NCI-H1048 (cell line): ENCODE measurements around the gene ZNF71.
"Not testable (repeated sequence)": the region's sequence is repeated elsewhere in the genome, so short reads cannot be mapped to it uniquely, and the experiment has no call there.

Experiments
- DNase-seq: peaks from one replicate; lab custom pipeline; 2025; lab: John Stamatoyannopoulos, UW

The ZNF71 gene

GRCh38 chr19:56623006-56623405, 27.9 kb downstream of the ZNF71 start:
- DNase-seq, result no peak

GRCh38 chr19:56625708-56626107, 30.6 kb downstream of the ZNF71 start:
- DNase-seq, result no peak

- DNase-seq, result no peak
Observed at GRCh38 chr19:56633021-56633420, 37.9 kb downstream of the ZNF71 start.

GRCh38 chr19:56637976-56638555, 43.0 kb downstream of the ZNF71 start:
- DNase-seq, result peak; percentile 73

GRCh38 chr19:56639217-56639616, 44.1 kb downstream of the ZNF71 start:
- no peak for DNase-seq

- no peak for DNase-seq
Observed at GRCh38 chr19:56642711-56643459, 47.8 kb downstream of the ZNF71 start, which contains the start of gene SMIM17. TSS of gene SMIM17 (plus strand) at chr19:56643159. CDS start at chr19:56645668, 2,509 bp downstream.

GRCh38 chr19:56643460-56643955, 48.4 kb downstream of the ZNF71 start:
- DNase-seq, result no peak

- no peak for DNase-seq
Observed at GRCh38 chr19:56654151-56654550, 59.0 kb downstream of the ZNF71 start.

GRCh38 chr19:56660381-56661107, 65.4 kb downstream of the ZNF71 start:
- DNase-seq, result no peak

- DNase-seq, result no peak
Observed at GRCh38 chr19:56661248-56661647, 66.1 kb downstream of the ZNF71 start.

- DNase-seq, result no peak
Observed at GRCh38 chr19:56663931-56664500, 68.9 kb downstream of the ZNF71 start.

GRCh38 chr19:56664511-56664910, 69.4 kb downstream of the ZNF71 start:
- DNase-seq, result no peak

- no peak for DNase-seq
Observed at GRCh38 chr19:56667311-56667870, 72.3 kb downstream of the ZNF71 start.

GRCh38 chr19:56668676-56669075, 73.6 kb downstream of the ZNF71 start:
- no peak for DNase-seq

GRCh38 chr19:56670401-56670960, 75.4 kb downstream of the ZNF71 start:
- no peak for DNase-seq

GRCh38 chr19:56670961-56671612, 76.0 kb downstream of the ZNF71 start:
- DNase-seq, result no peak

- DNase-seq, result no peak
Observed at GRCh38 chr19:56671613-56671994, 76.5 kb downstream of the ZNF71 start, which contains the start of gene ZNF835. TSS of gene ZNF835 (minus strand) at chr19:56671757. CDS start at chr19:56665198, 6,559 bp downstream.

- DNase-seq, result not testable (repeated sequence)
Observed at GRCh38 chr19:56672610-56673009, 77.5 kb downstream of the ZNF71 start.
